Measurements from ENCODE around the gene HPSE2.
"Not testable (repeated sequence)": the region's sequence is repeated elsewhere in the genome, so short reads cannot be mapped to it uniquely, and the experiment has no call there.

Gene HPSE2

GRCh38 chr10:98563811-98564210 lies 671.8 kb downstream of the HPSE2 start:
- no peak for DNase-seq (ENCODE audit: low read depth in 2 of 2)

- no peak for DNase-seq (ENCODE audit: low read depth in 2 of 2)
Observed at GRCh38 chr10:98560565-98560964, 675.1 kb downstream of the HPSE2 start.

- DNase-seq (ENCODE audit: low read depth in 2 of 2), result no peak
Observed at GRCh38 chr10:98556061-98556460, 679.6 kb downstream of the HPSE2 start.

- no peak for DNase-seq (ENCODE audit: low read depth in 2 of 2)
Observed at GRCh38 chr10:98555021-98555619, 680.5 kb downstream of the HPSE2 start.

- not testable (repeated sequence) for DNase-seq (ENCODE audit: low read depth in 2 of 2)
Observed at GRCh38 chr10:98541561-98541960, 694.1 kb downstream of the HPSE2 start.

GRCh38 chr10:98539578-98539977 lies 696.1 kb downstream of the HPSE2 start:
- no peak for DNase-seq (ENCODE audit: low read depth in 2 of 2)

GRCh38 chr10:98538472-98538871 lies 697.2 kb downstream of the HPSE2 start:
- no peak for DNase-seq (ENCODE audit: low read depth in 2 of 2)

GRCh38 chr10:98536551-98536950 lies 699.1 kb downstream of the HPSE2 start:
- DNase-seq (ENCODE audit: low read depth in 2 of 2), result no peak

GRCh38 chr10:98533746-98534445 lies 701.8 kb downstream of the HPSE2 start:
- no peak for DNase-seq (ENCODE audit: low read depth in 2 of 2)

GRCh38 chr10:98533241-98533640 lies 702.4 kb downstream of the HPSE2 start:
- no peak for DNase-seq (ENCODE audit: low read depth in 2 of 2)

- no peak for DNase-seq (ENCODE audit: low read depth in 2 of 2)
Observed at GRCh38 chr10:98528805-98529183, 706.9 kb downstream of the HPSE2 start.

GRCh38 chr10:98528166-98528804 lies 707.4 kb downstream of the HPSE2 start:
- no peak for DNase-seq (ENCODE audit: low read depth in 2 of 2)

GRCh38 chr10:98525969-98526368 lies 709.7 kb downstream of the HPSE2 start:
- no peak for DNase-seq (ENCODE audit: low read depth in 2 of 2)

- DNase-seq (ENCODE audit: low read depth in 2 of 2), result no peak
Observed at GRCh38 chr10:98524124-98524523, 711.5 kb downstream of the HPSE2 start.

GRCh38 chr10:98519841-98520240 lies 715.8 kb downstream of the HPSE2 start:
- DNase-seq (ENCODE audit: low read depth in 2 of 2), result no peak

- no peak for DNase-seq (ENCODE audit: low read depth in 2 of 2)
Observed at GRCh38 chr10:98517672-98518071, 718.0 kb downstream of the HPSE2 start.

GRCh38 chr10:98516352-98516751 lies 719.3 kb downstream of the HPSE2 start:
- DNase-seq (ENCODE audit: low read depth in 2 of 2), result no peak

- DNase-seq (ENCODE audit: low read depth in 2 of 2), result no peak
Observed at GRCh38 chr10:98513704-98514103, 721.9 kb downstream of the HPSE2 start.

GRCh38 chr10:98511876-98512275 lies 723.8 kb downstream of the HPSE2 start:
- DNase-seq (ENCODE audit: low read depth in 2 of 2), result no peak

- no peak for DNase-seq (ENCODE audit: low read depth in 2 of 2)
Observed at GRCh38 chr10:98510412-98510995, 725.1 kb downstream of the HPSE2 start.

GRCh38 chr10:98509745-98510144 lies 725.9 kb downstream of the HPSE2 start:
- DNase-seq (ENCODE audit: low read depth in 2 of 2), result no peak

- DNase-seq (ENCODE audit: low read depth in 2 of 2), result not testable (repeated sequence)
Observed at GRCh38 chr10:98502535-98502934, 733.1 kb downstream of the HPSE2 start.

GRCh38 chr10:98492763-98493162 lies 742.9 kb downstream of the HPSE2 start:
- no peak for DNase-seq (ENCODE audit: low read depth in 2 of 2)
